Uterus (tissue), 2 donors: ENCODE data around the gene SEMA3B.

Experiments used
- CTCF ChIP-seq, 4 experiments: fragments of 200-600 bp in 2 of 4; fragments of 450-650 bp in 2 of 4; sonication (generic) in 2 of 4; IDR thresholded peaks; one replicate each; pipeline ENCODE4 v1.5.1; 2016 to 2019; ENCODE audit warnings: antibody characterized with exemption in 4 of 4, mild to moderate bottlenecking in 2 of 4, moderate library complexity in 1 of 4
- POLR2A ChIP-seq, 2 donors: fragments of 450-650 bp; IDR thresholded peaks; one replicate each; pipeline ENCODE4 v1.6.1; 2016; ENCODE audit warnings: antibody characterized with exemption in 2 of 2, mild to moderate bottlenecking in 1 of 2, moderate library complexity in 1 of 2

GRCh38 chr3:50265571-50265970 lies 3.4 kb upstream of the SEMA3B start:
- TF ChIP-seq POLR2A (IDR thresholded peaks at IDR 0.05) (no peak), CTCF (IDR thresholded peaks at IDR 0.05) (no peak)
